HepG2 (cell line): Measurements from ENCODE around the gene IPCEF1. TPM values are rescaled to one million over a fixed set of nuclear protein-coding genes. Genes with fewer than 3 reads are reported as not detected.

Experiments
- ATAC-seq: fragments of 200-7000 bp; cut with Tn5 transposase; 3 replicates; pipeline ENCODE4 v1.9.1; 2020; ENCODE audit warnings: mild to moderate bottlenecking, moderate library complexity
- BruUV-seq: library from RNA; stranded (reverse); fragments of 400-500 nt; replicated peaks from 2 replicates; lab custom pipeline; 2021; lab: Mats Ljungman, UMichigan
- CTCF ChIA-PET: fragments of 300-600 bp; formaldehyde crosslinking; extraction: SDS; loops from one replicate; lab custom pipeline; 2021; ENCODE audit warnings: low total read pairs, inconsistent platforms, low intra/inter-chr PET ratio; lab: Yijun Ruan, JAX
- POLR2A ChIA-PET: fragments of 350-600 bp; sonication (Branson Sonifier 250); formaldehyde crosslinking; loops from one replicate; lab custom pipeline; 2020; ENCODE audit warnings: antibody characterized with exemption, inconsistent platforms; lab: Yijun Ruan, JAX
- DNase-seq: peaks from one replicate; pipeline ENCODE4 v3.0.0-alpha.2; 2015; ENCODE audit warnings: low spot score
- FAIRE-seq: peaks from 3 replicates; lab custom pipeline; 2011; peaks lifted over from hg19 to GRCh38; lab: Jason Lieb, UNC
- H2AFZ ChIP-seq: one replicate; pipeline ENCODE4 v1.6.1; 2011; ENCODE audit warnings: low read length, inconsistent platforms
- H3K27ac ChIP-seq: fragments of 300-600 bp; 3 replicates; pipeline ENCODE4 v1.8.0; 2011; ENCODE audit warnings: mixed run types, mild to moderate bottlenecking, mixed read lengths, low read length, inconsistent platforms; ENCODE audit not compliant: insufficient read depth; ENCODE audit errors: extremely low read length
- H3K27me3 ChIP-seq, 2 experiments: fragments of 200-600 bp in 1 of 2; 2 replicates in 1 of 2; 3 replicates in 1 of 2; pipeline versions ENCODE4 v1.6.0 to v1.8.0; 2011; ENCODE audit warnings: low read length in 2 of 2, mild to moderate bottlenecking in 2 of 2, moderate library complexity in 2 of 2, inconsistent platforms in 1 of 2; ENCODE audit not compliant: insufficient read depth in 2 of 2, control insufficient read depth in 1 of 2
- H3K36me3 ChIP-seq, 2 experiments: fragments of 200-600 bp in 1 of 2; replicated peaks in 1 of 2; 2 replicates in 1 of 2; 3 replicates in 1 of 2; pipeline versions ENCODE4 v1.5.1 to v1.8.0; 2011; ENCODE audit warnings: low read length in 2 of 2, inconsistent platforms in 1 of 2; ENCODE audit not compliant: insufficient read depth in 2 of 2, control insufficient read depth in 1 of 2
- H3K4me1 ChIP-seq: 2 replicates; pipeline ENCODE4 v1.5.1; 2012; ENCODE audit warnings: low read length, inconsistent platforms; ENCODE audit not compliant: insufficient read depth
- H3K4me2 ChIP-seq: 2 replicates; pipeline ENCODE4 v1.6.0; 2011; ENCODE audit warnings: low read depth, low read length, inconsistent platforms
- H3K4me3 ChIP-seq, 3 experiments: fragments of 200-600 bp in 1 of 3; sonication (generic), shearing (Covaris generic) in 1 of 3; replicated peaks in 1 of 3; 2 replicates each; pipeline ENCODE4 v1.5.1; 2011 to 2016; ENCODE audit warnings: low read length in 3 of 3, inconsistent platforms in 2 of 3, low read depth in 2 of 3, mild to moderate bottlenecking in 2 of 3, control low read depth in 1 of 3, mixed read lengths in 1 of 3; ENCODE audit not compliant: insufficient read depth in 1 of 3
- H3K79me2 ChIP-seq: one replicate; pipeline ENCODE4 v1.6.1; 2011; ENCODE audit warnings: low read length, inconsistent platforms; ENCODE audit not compliant: insufficient read depth
- H3K9ac ChIP-seq: 2 replicates; pipeline ENCODE4 v1.6.0; 2011; ENCODE audit warnings: mild to moderate bottlenecking, low read depth, low read length, inconsistent platforms; ENCODE audit not compliant: insufficient read depth
- H3K9me3 ChIP-seq: 2 replicates; pipeline ENCODE4 v1.5.1; 2012; ENCODE audit warnings: mild to moderate bottlenecking, low read length
- H4K20me1 ChIP-seq: 2 replicates; pipeline ENCODE4 v1.6.0; 2011; ENCODE audit warnings: inconsistent platforms, mild to moderate bottlenecking, low read length, moderate library complexity; ENCODE audit not compliant: insufficient read depth
- ATF1 ChIP-seq: IDR thresholded peaks from 2 replicates; pipeline ENCODE4 v1.6.1; 2016; ENCODE audit warnings: mild to moderate bottlenecking, control low read depth
- CC2D1A ChIP-seq: sonication (generic); formaldehyde crosslinking; IDR thresholded peaks from 2 replicates; pipeline ENCODE4 v1.8.1; 2023; ENCODE audit warnings: mild to moderate bottlenecking, missing genetic modification reagents
- CCAR2 ChIP-seq: fragments of 200-400 bp; formaldehyde crosslinking; optimal IDR thresholded peaks from 2 replicates; pipeline ENCODE3; 2018; ENCODE audit warnings: low read depth, mild to moderate bottlenecking, low read length, moderate library complexity
- ELF3 ChIP-seq: IDR thresholded peaks from 2 replicates; pipeline ENCODE4 v1.6.1; 2016; ENCODE audit warnings: missing genetic modification reagents, missing compliant biosample characterization
- HCFC1 ChIP-seq: fragments of 150-350 bp; IDR thresholded peaks from 2 replicates; pipeline ENCODE4 v1.6.1; 2014; ENCODE audit warnings: low read depth, low read length
- HOXA3 ChIP-seq: sonication (generic); formaldehyde crosslinking; IDR thresholded peaks from 2 replicates; pipeline ENCODE4 v1.5.0; 2020; ENCODE audit warnings: missing genetic modification reagents
- ISX ChIP-seq: sonication (generic); formaldehyde crosslinking; conservative IDR thresholded peaks from 2 replicates; pipeline ENCODE4 v1.5.0; 2020; ENCODE audit warnings: missing genetic modification reagents
- JUND ChIP-seq: sonication (generic); formaldehyde crosslinking; IDR thresholded peaks from 2 replicates; pipeline ENCODE4 v1.8.0; 2022; ENCODE audit warnings: mild to moderate bottlenecking, missing genetic modification reagents
- KLF12 ChIP-seq: sonication (generic); formaldehyde crosslinking; IDR thresholded peaks from 2 replicates; pipeline ENCODE4 v1.4.0; 2020; ENCODE audit warnings: missing genetic modification reagents, borderline replicate concordance
- MBNL3 ChIP-seq: fragments of 250-450 bp; sonication (Bioruptor Pico); conservative IDR thresholded peaks from 2 replicates; pipeline ENCODE4 v1.8.0; 2022; ENCODE audit warnings: mild to moderate bottlenecking, inconsistent platforms
- MED1 ChIP-seq: sonication (generic); formaldehyde crosslinking; IDR thresholded peaks from 2 replicates; pipeline ENCODE4 v1.4.0; 2020; ENCODE audit warnings: missing genetic modification reagents
- MIER2 ChIP-seq: IDR thresholded peaks from 2 replicates; pipeline ENCODE4 v1.6.1; 2016; ENCODE audit warnings: missing biosample characterization, missing genetic modification reagents
- PLRG1 ChIP-seq: fragments of 450-650 bp; conservative IDR thresholded peaks from 2 replicates; pipeline ENCODE4 v1.6.1; 2016
- RARA ChIP-seq: IDR thresholded peaks from 2 replicates; pipeline ENCODE4 v1.6.1; 2016; ENCODE audit warnings: missing genetic modification reagents, missing compliant biosample characterization
- TCF7L2 ChIP-seq: IDR thresholded peaks from 2 replicates; pipeline ENCODE4 v1.6.1; 2011; ENCODE audit warnings: mild to moderate bottlenecking, low read depth, low read length, moderate library complexity
- TEAD3 ChIP-seq: optimal IDR thresholded peaks from 2 replicates; pipeline ENCODE3; 2016; ENCODE audit warnings: borderline replicate concordance
- TP53 ChIP-seq: sonication (generic); formaldehyde crosslinking; conservative IDR thresholded peaks from 2 replicates; pipeline ENCODE4 v1.4.0; 2020; ENCODE audit warnings: missing genetic modification reagents
- ZNF331 ChIP-seq: sonication (generic); formaldehyde crosslinking; IDR thresholded peaks from 2 replicates; pipeline ENCODE4 v1.4.0; 2020; ENCODE audit warnings: missing genetic modification reagents
- ZNF451 ChIP-seq: sonication (generic); formaldehyde crosslinking; IDR thresholded peaks from 2 replicates; pipeline ENCODE4 v1.5.0; 2020; ENCODE audit warnings: mild to moderate bottlenecking, missing genetic modification reagents
- ZNF468 ChIP-seq: sonication (generic); formaldehyde crosslinking; IDR thresholded peaks from 2 replicates; pipeline ENCODE4 v1.8.0; 2022; ENCODE audit warnings: mild to moderate bottlenecking, moderate library complexity, missing genetic modification reagents
- ZNF670 ChIP-seq: sonication (generic); formaldehyde crosslinking; IDR thresholded peaks from 2 replicates; pipeline ENCODE4 v1.8.0; 2022; ENCODE audit warnings: mild to moderate bottlenecking, missing genetic modification reagents, borderline replicate concordance
- ZNF720 ChIP-seq: sonication (generic); formaldehyde crosslinking; IDR thresholded peaks from 2 replicates; pipeline ENCODE4 v1.4.0; 2020; ENCODE audit warnings: missing genetic modification reagents
- WGBS: methylation state at CpG from one replicate; pipeline ENCODE4 v1.1.6; 2017; ENCODE audit warnings: low lambda C conversion rate; 5-methylcytosine and 5-hydroxymethylcytosine counted together
- in situ Hi-C: cut with HindIII; loops from 2 replicates; pipeline ENCODE4 v1.10.0; 2017; ENCODE audit warnings: low pct_unique_long_range_greater_than_20kb; ENCODE audit not compliant: extremely low pct_ligation_motif_present
- intact Hi-C: fragments of 100-400 bp; cut with micrococcal nuclease; formaldehyde crosslinking; loops from one replicate; pipeline ENCODE4 v1.10.0; 2022; ENCODE audit not compliant: unreplicated experiment
- polyA plus RNA-seq, 8 experiments: library from polyadenylated mRNA; depleted of rRNA in 3 of 8; stranded (reverse) in 7 of 8; unstranded in 1 of 8; fragments of >200 nt; fragmentation: Illumina TruSeq in 4 of 8; extraction: Trizol in 4 of 8; gene quantifications; 2 replicates each; pipeline versions ENCODE4 v1.2.1 to v1.2.3, GENCODE V29; 2011 to 2016; ENCODE audit warnings: low read depth in 4 of 8, missing spikeins in 1 of 8, mixed read lengths in 1 of 8; ENCODE audit not compliant: insufficient read depth in 1 of 8
- total RNA-seq, 5 experiments: library from RNA; depleted of rRNA; stranded (reverse); fragments of >200 nt; fragmentation: Illumina TruSeq; extraction: Trizol; gene quantifications; 2 replicates each; pipeline ENCODE4 v1.2.3, GENCODE V29; 2016; ENCODE audit warnings: low read depth in 1 of 5
- TF ChIP-seq, protein P1 (sequence below): sonication (generic); formaldehyde crosslinking; IDR thresholded peaks from 2 replicates; pipeline ENCODE4 v1.4.0; 2020; ENCODE audit warnings: missing genetic modification reagents

IPCEF1 gene
- total and polyA plus RNA-seq, 2 of the 13 experiments (the other 11 are each of a cell fraction or from before 2014, with no cell fraction given), result 0.03 TPM; not detected in 1

DNA sequence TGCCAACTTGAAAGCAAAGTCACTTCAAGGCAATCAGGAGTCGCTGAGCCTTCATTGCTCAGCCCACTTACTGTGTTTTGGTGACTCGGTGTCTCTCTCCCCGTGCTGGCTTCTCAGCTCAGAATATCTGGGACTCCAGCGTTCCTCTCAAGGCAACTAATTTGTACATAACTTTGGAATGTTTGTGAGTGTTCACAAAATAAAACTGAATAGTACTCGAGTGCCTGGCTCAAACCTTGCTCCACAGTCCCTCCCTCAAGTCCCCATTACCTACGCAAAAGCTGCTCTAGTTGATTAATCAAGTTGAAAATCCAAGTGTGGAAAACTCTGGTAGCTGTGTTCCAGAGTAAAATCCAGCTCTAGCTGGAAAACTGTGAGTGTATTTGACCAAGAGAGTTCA is 8.6 kb downstream of the IPCEF1 start:
- in situ Hi-C loops (no loop called here), intact Hi-C loops (loop anchor here (10.0 kb wide), 1 partner anchor 193 kb away; no protein-coding TSS in a partner anchor)
- ChIA-PET CTCF (no interaction called here), POLR2A (no interaction called here)
- no peaks in the 10 kb centered on the region for H3K36me3 ChIP-seq
- no peaks in the 10 kb centered on the region for H3K4me1 ChIP-seq
- H4K20me1 ChIP-seq, result no peaks in the 10 kb centered on the region
- 39% methylated on average over 6 of the region's 6 CpGs for WGBS
- peaks cover 6% of the 10 kb centered on the region; the same call in 1 of the 2 replicates for H3K9me3 ChIP-seq
- FAIRE-seq (no peak), ATAC-seq (no peak), DNase-seq (no peak)
- no peak overlapping the region for H3K4me3 ChIP-seq
- TF ChIP-seq ZNF720 (CRISPR knock-in tag) (no peak), KLF12 (CRISPR knock-in tag) (no peak), JUND (CRISPR knock-in tag) (no peak), PLRG1 (no peak), RARA (CRISPR knock-in tag) (no peak), MBNL3 (CRISPR knock-in tag) (no peak), ATF1 (CRISPR knock-in tag) (no peak), MIER2 (CRISPR knock-in tag) (no peak), ZNF670 (no peak), TP53 (CRISPR knock-in tag) (no peak), TEAD3 (CRISPR knock-in tag) (no peak), ZNF468 (no peak)
- no peak overlapping the region for H3K27ac ChIP-seq
- peaks cover 2 to 6% of the 10 kb centered on the region in 2 experiments; a peak in 2 of 5 replicates for H3K27me3 ChIP-seq
- H3K9ac ChIP-seq, result no peak overlapping the region
- no TSS peak for BruUV-seq
- H3K79me2 ChIP-seq, result no peaks in the 10 kb centered on the region
- H3K4me2 ChIP-seq, result no peak overlapping the region
- H2AFZ ChIP-seq, result no peak overlapping the region

GRCh38 chr6:154345811-154346210 is 10.8 kb downstream of the IPCEF1 start:
- Histone ChIP-seq H3K36me3 (no peaks in the 10 kb centered on the region), H3K27me3 (peaks cover 2 to 6% of the 10 kb centered on the region in 2 experiments; a peak in 2 of 5 replicates), H3K9ac (no peak overlapping the region), H3K79me2 (no peaks in the 10 kb centered on the region), H3K27ac (no peak overlapping the region), H3K4me3 (no peak overlapping the region), H3K4me1 (no peaks in the 10 kb centered on the region), H3K9me3 (peaks cover 6% of the 10 kb centered on the region; the same call in 1 of the 2 replicates), H2AFZ (no peak overlapping the region), H4K20me1 (no peaks in the 10 kb centered on the region), H3K4me2 (no peak overlapping the region)
- DNase-seq, result no peak
- ChIA-PET POLR2A (no interaction called here), CTCF (no interaction called here)
- FAIRE-seq, result no peak
- intact Hi-C loops, result loop anchor here (10.0 kb wide), 1 partner anchor 191 kb away; no protein-coding TSS in a partner anchor
- no TSS peak for BruUV-seq
- in situ Hi-C loops, result no loop called here
- WGBS, result 63% methylated on average over 4 of the region's 4 CpGs
- no peak for ATAC-seq
- TF ChIP-seq HOXA3 (CRISPR knock-in tag) (no peak), CCAR2 (no peak), CC2D1A (CRISPR knock-in tag) (no peak), ELF3 (no peak), TCF7L2 (no peak), MED1 (CRISPR knock-in tag) (no peak), ZNF451 (no peak), ISX (no peak), ZNF331 (CRISPR knock-in tag) (no peak), HCFC1 (no peak)
- TF ChIP-seq, protein P1, sequence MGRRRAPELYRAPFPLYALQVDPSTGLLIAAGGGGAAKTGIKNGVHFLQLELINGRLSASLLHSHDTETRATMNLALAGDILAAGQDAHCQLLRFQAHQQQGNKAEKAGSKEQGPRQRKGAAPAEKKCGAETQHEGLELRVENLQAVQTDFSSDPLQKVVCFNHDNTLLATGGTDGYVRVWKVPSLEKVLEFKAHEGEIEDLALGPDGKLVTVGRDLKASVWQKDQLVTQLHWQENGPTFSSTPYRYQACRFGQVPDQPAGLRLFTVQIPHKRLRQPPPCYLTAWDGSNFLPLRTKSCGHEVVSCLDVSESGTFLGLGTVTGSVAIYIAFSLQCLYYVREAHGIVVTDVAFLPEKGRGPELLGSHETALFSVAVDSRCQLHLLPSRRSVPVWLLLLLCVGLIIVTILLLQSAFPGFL, result no peak
